Measurements from ENCODE around the gene CPE.

DNA sequence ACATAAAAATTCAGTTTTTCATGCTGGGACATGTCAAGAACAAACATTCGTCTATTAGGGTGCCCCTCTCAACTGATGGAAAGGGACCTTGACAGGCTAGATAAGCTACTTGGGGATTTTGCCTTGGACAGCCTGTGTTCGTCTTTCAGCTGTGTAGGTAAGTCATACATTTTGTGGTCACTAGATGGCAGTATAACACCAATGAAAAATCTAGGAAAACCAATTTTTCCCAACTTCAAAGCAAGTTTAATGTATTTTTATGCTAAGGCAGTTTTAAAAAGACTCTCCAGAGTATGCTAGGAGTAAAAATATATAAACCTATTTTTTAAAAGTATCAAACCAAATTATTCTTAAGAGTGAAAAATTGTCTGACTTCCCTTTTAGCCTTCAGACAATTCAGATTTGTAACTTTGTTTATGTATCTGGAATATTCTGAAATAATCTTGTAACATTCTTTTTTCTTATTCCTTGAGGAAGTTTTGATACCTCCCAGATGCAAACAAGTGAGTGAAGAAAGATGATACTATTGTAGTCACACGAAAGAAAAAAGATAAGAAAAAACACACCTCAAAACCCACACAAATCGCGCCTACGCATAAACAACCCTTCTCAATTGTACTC, 158.3 kb downstream of the CPE start:
- TF ChIP-seq, protein P1, sequence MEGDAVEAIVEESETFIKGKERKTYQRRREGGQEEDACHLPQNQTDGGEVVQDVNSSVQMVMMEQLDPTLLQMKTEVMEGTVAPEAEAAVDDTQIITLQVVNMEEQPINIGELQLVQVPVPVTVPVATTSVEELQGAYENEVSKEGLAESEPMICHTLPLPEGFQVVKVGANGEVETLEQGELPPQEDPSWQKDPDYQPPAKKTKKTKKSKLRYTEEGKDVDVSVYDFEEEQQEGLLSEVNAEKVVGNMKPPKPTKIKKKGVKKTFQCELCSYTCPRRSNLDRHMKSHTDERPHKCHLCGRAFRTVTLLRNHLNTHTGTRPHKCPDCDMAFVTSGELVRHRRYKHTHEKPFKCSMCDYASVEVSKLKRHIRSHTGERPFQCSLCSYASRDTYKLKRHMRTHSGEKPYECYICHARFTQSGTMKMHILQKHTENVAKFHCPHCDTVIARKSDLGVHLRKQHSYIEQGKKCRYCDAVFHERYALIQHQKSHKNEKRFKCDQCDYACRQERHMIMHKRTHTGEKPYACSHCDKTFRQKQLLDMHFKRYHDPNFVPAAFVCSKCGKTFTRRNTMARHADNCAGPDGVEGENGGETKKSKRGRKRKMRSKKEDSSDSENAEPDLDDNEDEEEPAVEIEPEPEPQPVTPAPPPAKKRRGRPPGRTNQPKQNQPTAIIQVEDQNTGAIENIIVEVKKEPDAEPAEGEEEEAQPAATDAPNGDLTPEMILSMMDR (IDR thresholded peaks at IDR 0.05): peak; percentile 62 to 76 (median 68)
- TF ChIP-seq POLR2AphosphoS5 (IDR thresholded peaks at IDR 0.05): no peak

Data from transverse colon (tissue), 4 donors.